ENCODE data around the gene CADPS2.

The CADPS2 gene

DNA sequence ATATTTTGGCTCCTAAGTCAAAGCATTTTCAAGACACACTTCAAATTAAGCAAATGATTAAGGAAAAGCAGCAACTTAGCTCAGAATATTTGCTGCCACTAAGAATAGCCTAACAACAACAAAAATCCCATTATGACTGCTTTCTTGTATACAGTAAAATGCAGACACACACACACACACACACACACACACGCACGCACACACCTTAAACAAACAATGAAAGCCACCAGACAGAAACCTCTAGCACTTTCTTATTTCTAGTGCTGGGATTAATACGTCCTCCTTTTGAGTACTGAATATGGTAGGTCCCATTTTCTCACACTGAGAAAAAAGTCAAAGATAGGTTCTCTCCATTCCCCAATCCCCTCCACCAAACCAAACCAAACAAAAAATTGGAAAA is 558.3 kb downstream of the CADPS2 start:
- H3K27me3 ChIP-seq (ENCODE audit: insufficient read depth, low read depth, severe bottlenecking), result no peaks in the 10 kb centered on the region
- DNase-seq, result no peak
- TF ChIP-seq, protein P1, sequence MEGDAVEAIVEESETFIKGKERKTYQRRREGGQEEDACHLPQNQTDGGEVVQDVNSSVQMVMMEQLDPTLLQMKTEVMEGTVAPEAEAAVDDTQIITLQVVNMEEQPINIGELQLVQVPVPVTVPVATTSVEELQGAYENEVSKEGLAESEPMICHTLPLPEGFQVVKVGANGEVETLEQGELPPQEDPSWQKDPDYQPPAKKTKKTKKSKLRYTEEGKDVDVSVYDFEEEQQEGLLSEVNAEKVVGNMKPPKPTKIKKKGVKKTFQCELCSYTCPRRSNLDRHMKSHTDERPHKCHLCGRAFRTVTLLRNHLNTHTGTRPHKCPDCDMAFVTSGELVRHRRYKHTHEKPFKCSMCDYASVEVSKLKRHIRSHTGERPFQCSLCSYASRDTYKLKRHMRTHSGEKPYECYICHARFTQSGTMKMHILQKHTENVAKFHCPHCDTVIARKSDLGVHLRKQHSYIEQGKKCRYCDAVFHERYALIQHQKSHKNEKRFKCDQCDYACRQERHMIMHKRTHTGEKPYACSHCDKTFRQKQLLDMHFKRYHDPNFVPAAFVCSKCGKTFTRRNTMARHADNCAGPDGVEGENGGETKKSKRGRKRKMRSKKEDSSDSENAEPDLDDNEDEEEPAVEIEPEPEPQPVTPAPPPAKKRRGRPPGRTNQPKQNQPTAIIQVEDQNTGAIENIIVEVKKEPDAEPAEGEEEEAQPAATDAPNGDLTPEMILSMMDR (IDR thresholded peaks at IDR 0.05; ENCODE audit: low read depth, low read length), result no peak
- no peak overlapping the region for H3K4me3 ChIP-seq (ENCODE audit: low read depth, low read length)
- H3K27ac ChIP-seq, result no peak overlapping the region
- no peaks in the 10 kb centered on the region for H3K36me3 ChIP-seq
- no peaks in the 10 kb centered on the region for H3K9me3 ChIP-seq (ENCODE audit: severe bottlenecking)

DNA sequence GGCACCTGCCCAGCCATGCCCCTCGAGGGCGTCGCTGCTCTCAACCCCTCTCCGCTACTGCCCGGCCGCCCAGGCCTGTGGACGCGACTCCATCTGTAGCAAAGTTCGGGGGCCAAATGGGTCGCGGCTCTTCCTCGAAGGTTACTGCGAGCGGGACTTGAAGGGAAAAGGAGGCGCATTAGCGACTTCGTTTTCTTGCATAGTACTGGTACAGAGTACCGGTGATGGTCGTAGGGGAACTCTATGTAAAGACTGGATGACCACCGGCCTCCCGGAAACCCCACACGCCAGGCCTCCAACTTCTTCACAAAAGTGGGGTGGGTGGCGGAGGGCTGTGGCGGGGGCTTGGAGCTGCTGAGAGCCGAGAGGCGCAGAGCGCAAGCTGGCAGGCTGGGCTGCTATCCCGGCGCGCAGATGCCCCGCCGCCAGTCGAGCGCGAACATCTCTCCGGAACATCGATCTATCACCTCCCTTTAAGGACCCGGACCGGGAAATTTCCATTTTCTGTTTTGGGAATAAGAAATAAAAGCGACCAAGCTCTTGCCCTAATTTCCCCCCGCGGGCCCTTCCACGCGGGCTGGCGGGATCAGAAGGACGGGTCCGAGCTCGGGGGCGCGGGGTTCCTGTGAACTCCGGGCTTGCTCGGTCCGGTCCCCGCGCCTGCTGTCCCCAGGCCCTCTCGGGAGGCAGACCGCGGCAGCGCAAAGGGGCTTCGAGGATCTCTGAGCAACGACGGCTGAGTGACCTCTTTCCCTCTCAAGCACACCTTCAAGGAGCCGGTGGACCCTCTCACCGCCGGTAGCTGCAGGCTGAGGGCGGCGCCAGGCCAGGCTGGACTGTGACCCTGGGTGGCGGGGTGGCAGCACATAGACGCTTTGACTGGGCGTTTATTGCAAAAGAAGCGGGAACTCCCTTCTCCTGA is 569.5 kb downstream of the CADPS2 start:
- H3K27me3 ChIP-seq (ENCODE audit: insufficient read depth, low read depth, severe bottlenecking), result peaks cover 68% of the 10 kb centered on the region
- H3K4me3 ChIP-seq (ENCODE audit: low read depth, low read length), result peak overlapping the region; percentile 31
- TF ChIP-seq, protein P1 (IDR thresholded peaks at IDR 0.05; ENCODE audit: low read depth, low read length), result no peak
- H3K36me3 ChIP-seq, result no peaks in the 10 kb centered on the region
- no peak for DNase-seq
- H3K9me3 ChIP-seq (ENCODE audit: severe bottlenecking), result peaks cover 3% of the 10 kb centered on the region
- no peak overlapping the region for H3K27ac ChIP-seq

DNA sequence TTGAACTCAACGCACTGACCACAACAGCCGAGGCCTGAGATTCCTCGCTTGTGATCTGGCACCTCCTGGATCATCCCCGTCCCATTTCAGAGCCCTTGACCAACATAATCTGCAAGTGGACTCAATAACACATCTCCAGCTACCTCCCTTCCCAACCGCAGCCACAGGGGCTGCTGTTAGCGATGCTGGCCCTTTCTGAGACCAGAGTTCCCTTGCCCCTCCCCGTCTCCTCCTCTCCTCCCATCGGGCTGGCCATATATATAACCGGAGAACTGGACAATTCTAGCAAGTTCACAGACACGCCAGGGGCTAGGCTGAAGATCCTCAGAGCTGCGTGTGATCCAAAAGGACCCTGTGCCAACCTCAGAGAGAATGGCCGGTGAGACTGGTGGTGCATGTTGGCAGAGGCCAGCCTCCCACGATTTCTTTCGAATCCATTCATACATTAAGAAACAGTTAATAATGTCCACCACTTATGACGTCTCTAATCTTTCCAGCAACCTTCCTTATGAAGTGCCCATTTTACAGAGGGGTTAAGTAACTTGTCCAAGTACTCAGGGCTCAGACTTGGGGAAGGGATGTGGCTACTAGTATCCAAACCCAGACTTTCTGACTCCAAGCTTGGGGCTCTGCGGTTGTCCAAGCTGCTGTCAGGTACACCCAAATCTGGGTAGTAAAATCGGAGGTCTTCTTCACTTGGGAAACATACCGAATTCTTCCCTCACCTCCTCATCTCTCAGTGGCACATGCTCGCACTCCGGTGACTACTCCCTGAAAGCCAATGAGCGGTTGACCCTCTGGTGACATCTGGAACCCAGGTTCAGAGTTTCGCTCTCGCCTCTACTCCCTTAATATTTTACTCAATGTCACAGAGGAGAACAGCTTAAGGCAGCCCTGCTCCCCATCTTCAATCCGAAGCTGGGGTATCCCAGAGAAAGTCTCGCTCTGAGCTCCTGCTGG is 570.5 kb downstream of the CADPS2 start:
- TF ChIP-seq, protein P1 (IDR thresholded peaks at IDR 0.05; ENCODE audit: low read depth, low read length), result no peak
- H3K27ac ChIP-seq, result no peak overlapping the region
- no peaks in the 10 kb centered on the region for H3K36me3 ChIP-seq
- H3K4me3 ChIP-seq (ENCODE audit: low read depth, low read length), result no peak overlapping the region
- no peak for DNase-seq
- H3K27me3 ChIP-seq (ENCODE audit: insufficient read depth, low read depth, severe bottlenecking), result peaks cover 78% of the 10 kb centered on the region
- peaks cover 3% of the 10 kb centered on the region for H3K9me3 ChIP-seq (ENCODE audit: severe bottlenecking)

DNA sequence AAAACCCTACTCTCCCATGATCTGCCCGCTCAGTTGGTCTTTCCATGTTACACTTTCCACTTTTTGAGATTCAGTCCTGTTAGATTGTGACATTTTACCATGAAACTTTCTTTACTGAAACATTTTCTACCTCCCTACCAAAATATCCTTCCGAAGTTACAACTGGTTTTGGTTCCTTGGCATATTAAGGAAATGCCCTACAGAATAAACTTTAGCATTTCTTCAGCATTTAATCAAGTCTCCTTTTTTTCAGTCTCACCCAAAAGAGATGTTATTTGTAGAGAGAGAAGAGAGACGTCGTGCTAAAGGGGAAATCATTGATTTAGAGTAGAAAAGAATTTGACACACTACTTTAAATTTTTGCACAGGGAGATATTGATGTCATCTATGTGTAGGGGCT is 572.0 kb downstream of the CADPS2 start:
- TF ChIP-seq, protein P1 (IDR thresholded peaks at IDR 0.05; ENCODE audit: low read depth, low read length), result no peak
- Histone ChIP-seq H3K4me3 (ENCODE audit: low read depth, low read length) (no peak overlapping the region), H3K27me3 (ENCODE audit: insufficient read depth, low read depth, severe bottlenecking) (peaks cover 93% of the 10 kb centered on the region)

DNA sequence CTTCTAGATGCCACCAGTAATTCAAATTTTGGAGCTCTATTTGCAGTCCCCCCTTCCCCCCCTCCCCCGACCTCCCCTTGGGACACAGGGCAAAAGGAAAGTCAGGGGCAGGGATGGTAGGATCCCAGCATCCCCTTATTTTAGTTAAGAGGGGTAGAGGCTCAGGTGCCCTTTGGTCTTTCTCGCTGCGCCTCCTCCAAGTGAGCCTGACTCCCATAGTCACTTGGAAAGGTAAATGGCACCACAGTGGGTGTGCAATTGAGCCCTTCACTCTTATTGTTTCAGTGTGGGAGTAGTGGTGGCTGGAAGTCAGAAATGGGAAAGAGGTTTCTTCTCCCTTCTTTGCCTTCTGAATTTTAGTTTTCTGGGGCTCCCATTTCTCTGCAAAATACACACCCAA is 573.5 kb downstream of the CADPS2 start:
- H3K27me3 ChIP-seq (ENCODE audit: insufficient read depth, low read depth, severe bottlenecking), result peaks cover 98% of the 10 kb centered on the region
- peaks cover 3% of the 10 kb centered on the region for H3K9me3 ChIP-seq (ENCODE audit: severe bottlenecking)
- no peak for DNase-seq

More for the DNA sequence above, 572.0 kb downstream of the CADPS2 start:
- Histone ChIP-seq H3K9me3 (ENCODE audit: severe bottlenecking) (peaks cover 3% of the 10 kb centered on the region), H3K27ac (no peak overlapping the region), H3K36me3 (no peaks in the 10 kb centered on the region)
- no peak for DNase-seq

More for the DNA sequence above, 573.5 kb downstream of the CADPS2 start:
- H3K4me3 ChIP-seq (ENCODE audit: low read depth, low read length), result no peak overlapping the region
- no peaks in the 10 kb centered on the region for H3K36me3 ChIP-seq
- TF ChIP-seq, protein P1 (IDR thresholded peaks at IDR 0.05; ENCODE audit: low read depth, low read length), result no peak
- no peak overlapping the region for H3K27ac ChIP-seq
